ENCODE measurements around the gene RNASE9.
"Not testable (repeated sequence)": the region's sequence is repeated elsewhere in the genome, so short reads cannot be mapped to it uniquely, and the experiment has no call there.

RNASE9 gene

GRCh38 chr14:20568393-20568792, 7.5 kb upstream of the RNASE9 start:
- TF ChIP-seq CTCF (IDR thresholded peaks at IDR 0.05; ENCODE audit: low read depth, low read length) (no peak), POLR2A (IDR thresholded peaks at IDR 0.05; ENCODE audit: extremely low read depth, insufficient read length) (no peak), MAX (IDR thresholded peaks at IDR 0.05; ENCODE audit: low read depth, low read length) (no peak), MYC (IDR thresholded peaks at IDR 0.05; ENCODE audit: low read depth, low read length) (no peak)
- no peak overlapping the region for H3K4me3 ChIP-seq (ENCODE audit: low read depth, low read length)
- DNase-seq (ENCODE audit: low read depth): no peak

GRCh38 chr14:20567199-20567598, 6.4 kb upstream of the RNASE9 start:
- H3K4me3 ChIP-seq (ENCODE audit: low read depth, low read length); DNase-seq (ENCODE audit: low read depth): not testable (repeated sequence)

- no peak overlapping the region for H3K4me3 ChIP-seq (ENCODE audit: low read depth, low read length)
- DNase-seq (ENCODE audit: low read depth): no peak
- TF ChIP-seq POLR2A (IDR thresholded peaks at IDR 0.05; ENCODE audit: extremely low read depth, insufficient read length): no peak
- TF ChIP-seq MAX (IDR thresholded peaks at IDR 0.05; ENCODE audit: low read depth, low read length): no peak
- no peak for TF ChIP-seq CTCF (IDR thresholded peaks at IDR 0.05; ENCODE audit: low read depth, low read length)
- TF ChIP-seq MYC (IDR thresholded peaks at IDR 0.05; ENCODE audit: low read depth, low read length): no peak
These were observed 3.7 kb upstream of the RNASE9 start for GRCh38 chr14:20564501-20564997.

GRCh38 chr14:20563971-20564370, 3.1 kb upstream of the RNASE9 start:
- TF ChIP-seq MAX (IDR thresholded peaks at IDR 0.05; ENCODE audit: low read depth, low read length) (no peak), CTCF (IDR thresholded peaks at IDR 0.05; ENCODE audit: low read depth, low read length) (no peak), MYC (IDR thresholded peaks at IDR 0.05; ENCODE audit: low read depth, low read length) (no peak), POLR2A (IDR thresholded peaks at IDR 0.05; ENCODE audit: extremely low read depth, insufficient read length) (no peak)
- H3K4me3 ChIP-seq (ENCODE audit: low read depth, low read length): no peak overlapping the region
- no peak for DNase-seq (ENCODE audit: low read depth)

- no peak for DNase-seq (ENCODE audit: low read depth)
- no peak for TF ChIP-seq MAX (IDR thresholded peaks at IDR 0.05; ENCODE audit: low read depth, low read length)
- no peak for TF ChIP-seq MYC (IDR thresholded peaks at IDR 0.05; ENCODE audit: low read depth, low read length)
- no peak for TF ChIP-seq CTCF (IDR thresholded peaks at IDR 0.05; ENCODE audit: low read depth, low read length)
- TF ChIP-seq POLR2A (IDR thresholded peaks at IDR 0.05; ENCODE audit: extremely low read depth, insufficient read length): no peak
- H3K4me3 ChIP-seq (ENCODE audit: low read depth, low read length): no peak overlapping the region
These were observed 1.4 kb downstream of the RNASE9 start for GRCh38 chr14:20559461-20559904.

- no peak for DNase-seq (ENCODE audit: low read depth)
- TF ChIP-seq POLR2A (IDR thresholded peaks at IDR 0.05; ENCODE audit: extremely low read depth, insufficient read length) (no peak), CTCF (IDR thresholded peaks at IDR 0.05; ENCODE audit: low read depth, low read length) (no peak), MAX (IDR thresholded peaks at IDR 0.05; ENCODE audit: low read depth, low read length) (no peak), MYC (IDR thresholded peaks at IDR 0.05; ENCODE audit: low read depth, low read length) (no peak)
- H3K4me3 ChIP-seq (ENCODE audit: low read depth, low read length): no peak overlapping the region
These were observed 3.7 kb downstream of the RNASE9 start for GRCh38 chr14:20557212-20557542.

Data from NB4 (cell line).